ENCODE measurements around the gene SLC17A1.
A peak's percentile ranks its signal among the peaks of the same experiment; 100 is the strongest.

SLC17A1 gene

GRCh38 chr6:25832670-25833069 lies 818 bp upstream of the SLC17A1 start:
- no peak for DNase-seq (ENCODE audit: low read depth in 3 of 3)

GRCh38 chr6:25832307-25832662 lies 433 bp upstream of the SLC17A1 start:
- DNase-seq (ENCODE audit: low read depth in 3 of 3), result no peak

GRCh38 chr6:25830458-25830857 lies 1.4 kb downstream of the SLC17A1 start:
- no peak for DNase-seq (ENCODE audit: low read depth in 3 of 3)

- DNase-seq (ENCODE audit: low read depth in 3 of 3), result no peak
Measured at GRCh38 chr6:25829375-25829774, 2.5 kb downstream of the SLC17A1 start.

- no peak for DNase-seq (ENCODE audit: low read depth in 3 of 3)
Measured at GRCh38 chr6:25821341-25821740, 10.5 kb downstream of the SLC17A1 start.

GRCh38 chr6:25816252-25816651 lies 15.6 kb downstream of the SLC17A1 start:
- DNase-seq (ENCODE audit: low read depth in 3 of 3), result no peak

GRCh38 chr6:25815194-25815593 lies 16.7 kb downstream of the SLC17A1 start:
- no peak for DNase-seq (ENCODE audit: low read depth in 3 of 3)

GRCh38 chr6:25804804-25805203 lies 27.0 kb downstream of the SLC17A1 start:
- DNase-seq (ENCODE audit: low read depth in 3 of 3), result no peak

- no peak for DNase-seq (ENCODE audit: low read depth in 3 of 3)
Measured at GRCh38 chr6:25801436-25801835, 30.4 kb downstream of the SLC17A1 start.

- no peak for DNase-seq (ENCODE audit: low read depth in 3 of 3)
Measured at GRCh38 chr6:25794784-25795183, 37.1 kb downstream of the SLC17A1 start.

GRCh38 chr6:25793970-25794369 lies 37.9 kb downstream of the SLC17A1 start:
- DNase-seq (ENCODE audit: low read depth in 3 of 3), result no peak

- DNase-seq (ENCODE audit: low read depth in 3 of 3), result no peak
Measured at GRCh38 chr6:25792016-25792415, 39.8 kb downstream of the SLC17A1 start.

- no peak for DNase-seq (ENCODE audit: low read depth in 3 of 3)
Measured at GRCh38 chr6:25789475-25789874, 42.4 kb downstream of the SLC17A1 start.

GRCh38 chr6:25788305-25788922 lies 43.4 kb downstream of the SLC17A1 start:
- DNase-seq (ENCODE audit: low read depth in 3 of 3), result peak; percentile 19 to 40 (median 23)

GRCh38 chr6:25787428-25787827 lies 44.4 kb downstream of the SLC17A1 start:
- no peak for DNase-seq (ENCODE audit: low read depth in 3 of 3)

- no peak for DNase-seq (ENCODE audit: low read depth in 3 of 3)
Measured at GRCh38 chr6:25781134-25781533, 50.7 kb downstream of the SLC17A1 start.

- no peak for DNase-seq (ENCODE audit: low read depth in 3 of 3)
Measured at GRCh38 chr6:25777856-25778649, 53.8 kb downstream of the SLC17A1 start.

GRCh38 chr6:25777031-25777430 lies 54.8 kb downstream of the SLC17A1 start:
- DNase-seq (ENCODE audit: low read depth in 3 of 3), result no peak

- no peak for DNase-seq (ENCODE audit: low read depth in 3 of 3)
Measured at GRCh38 chr6:25774120-25774715, 57.6 kb downstream of the SLC17A1 start.

GRCh38 chr6:25769983-25770382 lies 61.9 kb downstream of the SLC17A1 start:
- DNase-seq (ENCODE audit: low read depth in 3 of 3), result no peak

- no peak for DNase-seq (ENCODE audit: low read depth in 3 of 3)
Measured at GRCh38 chr6:25768566-25768965, 63.3 kb downstream of the SLC17A1 start.

- no peak for DNase-seq (ENCODE audit: low read depth in 3 of 3)
Measured at GRCh38 chr6:25764611-25765010, 67.2 kb downstream of the SLC17A1 start.

Measured in stimulated activated CD4-positive, alpha-beta T cell treated with anti-CD3 and anti-CD28 coated beads, TNF-alpha, amount 100 ng/mL, for 48 hours (primary cell).